K562 (cell line): Measurements from ENCODE around the gene ADAMTS14. TPM values are rescaled to one million over a fixed set of nuclear protein-coding genes. Genes with fewer than 3 reads are reported as not detected.

ENCODE experiments used
- ARID1B ChIP-seq: fragments of 450-650 bp; IDR thresholded peaks from 2 replicates; pipeline ENCODE4 v1.6.1; 2016; ENCODE audit warnings: antibody characterized with exemption, mild to moderate bottlenecking, inconsistent platforms
- CREM ChIP-seq: IDR thresholded peaks from 2 replicates; pipeline ENCODE4 v1.6.1; 2014; ENCODE audit warnings: antibody characterized with exemption, low read depth
- CXXC5 ChIP-seq: fragments of 250-450 bp; sonication (Bioruptor Pico); IDR thresholded peaks from 2 replicates; pipeline ENCODE4 v1.8.0; 2022; ENCODE audit warnings: inconsistent platforms, mild to moderate bottlenecking, moderate library complexity
- EHMT2 ChIP-seq: fragments of 450-650 bp; IDR thresholded peaks from 2 replicates; pipeline ENCODE4 v1.6.1; 2018; ENCODE audit warnings: antibody characterized with exemption
- EP300 ChIP-seq: IDR thresholded peaks from 2 replicates; pipeline ENCODE4 v1.6.1; 2012; ENCODE audit warnings: low read length, improper control_type of control experiment
- FOS ChIP-seq: IDR thresholded peaks from 3 replicates; pipeline ENCODE4 v1.6.1; 2011; ENCODE audit not compliant: insufficient read length; ENCODE audit errors: extremely low read depth
- GATAD2A ChIP-seq: fragments of 450-650 bp; IDR thresholded peaks from 2 replicates; pipeline ENCODE4 v1.6.1; 2017
- HDAC3 ChIP-seq: fragments of 450-650 bp; IDR thresholded peaks from 2 replicates; pipeline ENCODE4 v1.6.1; 2018; ENCODE audit warnings: borderline replicate concordance, mild to moderate bottlenecking, moderate library complexity; ENCODE audit not compliant: partially characterized antibody
- HDAC8 ChIP-seq: fragments of 450-650 bp; IDR thresholded peaks from 2 replicates; pipeline ENCODE4 v1.6.1; 2016; ENCODE audit warnings: mild to moderate bottlenecking, missing genetic modification characterization, moderate library complexity, missing compliant biosample characterization
- KLF13 ChIP-seq: fragments of 450-650 bp; IDR thresholded peaks from 2 replicates; pipeline ENCODE4 v1.6.1; 2016; ENCODE audit warnings: missing genetic modification characterization, low read depth, mild to moderate bottlenecking, missing compliant biosample characterization, moderate library complexity, borderline replicate concordance
- KLF6 ChIP-seq: fragments of 250-450 bp; sonication (Bioruptor Pico); IDR thresholded peaks from 2 replicates; pipeline ENCODE4 v1.4.0; 2020; ENCODE audit warnings: mild to moderate bottlenecking, moderate library complexity, borderline replicate concordance
- LEF1 ChIP-seq: fragments of 450-650 bp; IDR thresholded peaks from 2 replicates; pipeline ENCODE4 v1.6.1; 2016; ENCODE audit warnings: mild to moderate bottlenecking
- MEIS2 ChIP-seq: fragments of 450-650 bp; IDR thresholded peaks from 2 replicates; pipeline ENCODE4 v1.6.1; 2014; ENCODE audit warnings: mild to moderate bottlenecking; ENCODE audit not compliant: partially characterized antibody
- MYC ChIP-seq, 2 experiments: fragments of 250-450 bp in 1 of 2; sonication (Bioruptor Pico) in 1 of 2; IDR thresholded peaks; 2 replicates each; pipeline versions ENCODE4 v1.5.1 to v1.6.1; 2012 to 2021; ENCODE audit warnings: low read depth in 2 of 2, borderline replicate concordance in 1 of 2, improper control_type of control experiment in 1 of 2, low read length in 1 of 2, mild to moderate bottlenecking in 1 of 2, moderate library complexity in 1 of 2
- MYNN ChIP-seq, 2 experiments: sonication (generic); formaldehyde crosslinking in 1 of 2; IDR thresholded peaks; 2 replicates each; pipeline versions ENCODE4 v1.5.0 to v1.6.1; 2016 to 2020; ENCODE audit warnings: antibody characterized with exemption in 1 of 2, missing genetic modification reagents in 1 of 2
- NCOA4 ChIP-seq: fragments of 450-650 bp; IDR thresholded peaks from 2 replicates; pipeline ENCODE4 v1.6.1; 2018; ENCODE audit warnings: mild to moderate bottlenecking; ENCODE audit not compliant: partially characterized antibody
- NCOR1 ChIP-seq: fragments of 450-650 bp; IDR thresholded peaks from 2 replicates; pipeline ENCODE4 v1.6.1; 2016; ENCODE audit warnings: mild to moderate bottlenecking, moderate library complexity
- NEUROD1 ChIP-seq: fragments of 150-350 bp; IDR thresholded peaks from 2 replicates; pipeline ENCODE4 v1.6.1; 2014; ENCODE audit warnings: borderline replicate concordance, low read length, low read depth; ENCODE audit not compliant: partially characterized antibody
- OTX1 ChIP-seq: fragments of 450-650 bp; formaldehyde crosslinking; IDR thresholded peaks from 2 replicates; pipeline ENCODE4 v1.4.0; 2022; ENCODE audit warnings: mild to moderate bottlenecking
- POU5F1 ChIP-seq: fragments of 150-350 bp; IDR thresholded peaks from 2 replicates; pipeline ENCODE4 v1.6.1; 2014; ENCODE audit warnings: borderline replicate concordance, low read length, low read depth, mild to moderate bottlenecking; ENCODE audit not compliant: partially characterized antibody
- SIN3A ChIP-seq, 2 experiments: fragments of 150-350 bp in 1 of 2; IDR thresholded peaks; 2 replicates each; pipeline ENCODE4 v1.6.1; 2011 to 2016; ENCODE audit warnings: borderline replicate concordance in 2 of 2, low read depth in 2 of 2, low read length in 2 of 2, mild to moderate bottlenecking in 2 of 2, moderate library complexity in 2 of 2; ENCODE audit not compliant: control insufficient read depth in 1 of 2
- SNRNP70 ChIP-seq: fragments of 200-400 bp; formaldehyde crosslinking; optimal IDR thresholded peaks from 2 replicates; pipeline ENCODE3; 2017; ENCODE audit warnings: low read depth, low read length
- TEAD2 ChIP-seq: fragments of 450-650 bp; IDR thresholded peaks from 2 replicates; pipeline ENCODE4 v1.6.1; 2016; ENCODE audit warnings: missing genetic modification characterization, control low read depth, missing compliant biosample characterization
- ZBED1 ChIP-seq: IDR thresholded peaks from 2 replicates; pipeline ENCODE4 v1.6.1; 2014
- ZNF140 ChIP-seq: fragments of 250-450 bp; sonication (Bioruptor Pico); IDR thresholded peaks from 2 replicates; pipeline ENCODE4 v1.8.0; 2021; ENCODE audit warnings: moderate library complexity, mild to moderate bottlenecking, inconsistent platforms
- ZNF165 ChIP-seq: fragments of 250-450 bp; sonication (Bioruptor Pico); IDR thresholded peaks from 2 replicates; pipeline ENCODE4 v1.4.0; 2020; ENCODE audit warnings: borderline replicate concordance
- ZNF197 ChIP-seq: fragments of 200-800 bp; sonication (Bioruptor generic); IDR thresholded peaks from 2 replicates; pipeline ENCODE4 v1.6.1; 2016; ENCODE audit warnings: low read depth, missing genetic modification characterization, missing compliant biosample characterization
- ZNF23 ChIP-seq: fragments of 250-450 bp; sonication (Bioruptor Pico); IDR thresholded peaks from 2 replicates; pipeline ENCODE4 v1.4.0; 2020; ENCODE audit warnings: mild to moderate bottlenecking
- ZNF444 ChIP-seq: fragments of 250-450 bp; sonication (Bioruptor Pico); IDR thresholded peaks from 2 replicates; pipeline ENCODE4 v1.4.0; 2020; ENCODE audit warnings: mild to moderate bottlenecking, moderate library complexity
- ZNF76 ChIP-seq: fragments of 250-450 bp; sonication (Bioruptor Pico); IDR thresholded peaks from 2 replicates; pipeline ENCODE4 v1.4.0; 2020; ENCODE audit warnings: mild to moderate bottlenecking, moderate library complexity, borderline replicate concordance
- polyA plus RNA-seq, 8 experiments: library from polyadenylated mRNA; depleted of rRNA in 4 of 8; stranded (reverse) in 5 of 8; unstranded in 3 of 8; fragments of >200 nt; fragmentation: Nextera tagmentation in 2 of 8; fragmentation: Illumina TruSeq in 1 of 8; extraction: Ambion mirVana in 2 of 8; extraction: Trizol in 1 of 8; gene quantifications; 2 replicates each; pipeline versions ENCODE4 v1.2.1 to v1.2.3, GENCODE V29; 2011 to 2014; ENCODE audit warnings: inconsistent platforms in 1 of 8, missing spikeins in 1 of 8
- total RNA-seq, 7 experiments: library from RNA; depleted of rRNA in 6 of 7; stranded (reverse); fragments of >200 nt in 6 of 7; fragmentation: Illumina TruSeq in 2 of 7; extraction: Trizol in 2 of 7; gene quantifications; 2 replicates each; pipeline versions ENCODE4 v1.2.1 to v1.2.3, GENCODE V29; 2011 to 2021; ENCODE audit warnings: low replicate concordance in 1 of 7
- TF ChIP-seq, protein P1 (sequence below): fragments of 250-450 bp; sonication (Bioruptor Pico); IDR thresholded peaks from 2 replicates; pipeline ENCODE4 v1.8.0; 2021; ENCODE audit warnings: borderline replicate concordance, mild to moderate bottlenecking, moderate library complexity; ENCODE audit not compliant: poor library complexity, severe bottlenecking

Gene ADAMTS14
- total and polyA plus RNA-seq, 9 of the 15 experiments (the other 6 are each of a cell fraction or from before 2014, with no cell fraction given): 0.04 to 37.4 (median 15.9) TPM

DNA sequence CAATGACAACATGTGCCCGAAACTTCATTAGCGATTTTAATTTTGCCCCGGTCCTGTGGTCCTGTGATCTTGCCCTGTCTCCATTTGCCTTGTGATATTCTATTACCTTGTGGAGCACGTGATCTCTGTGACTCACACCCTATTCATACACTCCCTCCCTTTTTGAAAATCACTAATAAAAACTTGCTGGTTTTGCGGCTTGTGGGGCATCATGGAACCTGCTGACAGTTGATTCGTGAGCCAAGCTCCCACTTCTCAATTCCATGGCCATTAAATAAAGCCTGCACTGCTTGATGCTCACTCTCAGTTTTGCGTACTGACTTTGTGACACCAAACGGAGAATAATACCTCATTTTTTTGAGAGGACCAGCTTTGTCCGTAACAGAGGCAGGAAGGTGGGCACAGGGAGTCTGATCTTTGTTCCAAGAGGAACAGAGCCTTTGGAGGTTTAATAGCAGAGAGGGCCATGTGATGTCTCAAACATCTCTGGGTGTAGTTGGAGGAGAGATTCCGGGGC lies 3.8 kb upstream of the ADAMTS14 start (continued):
- TF ChIP-seq CXXC5: peak; percentile 63
- no peak for TF ChIP-seq ZNF23
- peak; percentile 45 for TF ChIP-seq MEIS2
- TF ChIP-seq NCOR1: no peak
- no peak for TF ChIP-seq ZBED1
- 0 out of 2 replicates have a peak, but pooled peaks have one; percentile 44 for TF ChIP-seq TEAD2 (tag)
- no peak for TF ChIP-seq KLF13 (tag)
- TF ChIP-seq ZNF444 (CRISPR knock-in tag): no peak
- TF ChIP-seq NCOA4: no peak
- peak; percentile 11 for TF ChIP-seq NEUROD1
- TF ChIP-seq KLF6 (CRISPR knock-in tag): 0 out of 2 replicates have a peak, but pooled peaks have one; percentile 69
- TF ChIP-seq ZNF140: no peak
- TF ChIP-seq OTX1 (CRISPR knock-in tag): peak; percentile 73; the same call in 1 of the 2 replicates
- no peak for TF ChIP-seq HDAC3
- TF ChIP-seq, protein P1, sequence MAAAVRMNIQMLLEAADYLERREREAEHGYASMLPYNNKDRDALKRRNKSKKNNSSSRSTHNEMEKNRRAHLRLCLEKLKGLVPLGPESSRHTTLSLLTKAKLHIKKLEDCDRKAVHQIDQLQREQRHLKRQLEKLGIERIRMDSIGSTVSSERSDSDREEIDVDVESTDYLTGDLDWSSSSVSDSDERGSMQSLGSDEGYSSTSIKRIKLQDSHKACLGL (CRISPR knock-in tag): no peak
- peak; percentile 48; the same call in 1 of the 2 replicates for TF ChIP-seq EHMT2
- no peak for TF ChIP-seq SIN3A (IDR thresholded peaks at IDR 0.05; ENCODE audit: borderline replicate concordance in 2 of 2, control insufficient read depth in 1 of 2, low read depth in 2 of 2, low read length in 2 of 2)
- TF ChIP-seq FOS: peak; percentile 38
- TF ChIP-seq ZNF165 (CRISPR knock-in tag): peak; percentile 81; the same call in 1 of the 2 replicates
- TF ChIP-seq MYNN (IDR thresholded peaks at IDR 0.05): no peak
- no peak for TF ChIP-seq MYNN (CRISPR knock-in tag; IDR thresholded peaks at IDR 0.05)
- peak; percentile 20; the same call in 1 of the 2 replicates for TF ChIP-seq HDAC8
- TF ChIP-seq ZNF76: 0 out of 2 replicates have a peak, but pooled peaks have one; percentile 30
- TF ChIP-seq MYC (IDR thresholded peaks at IDR 0.05; ENCODE audit: low read depth, low read length): 0 out of 2 replicates have a peak, but pooled peaks have one; percentile 29
- TF ChIP-seq MYC (CRISPR knock-in tag; IDR thresholded peaks at IDR 0.05; ENCODE audit: borderline replicate concordance, low read depth): peak; percentile 83; the same call in 1 of the 2 replicates
- TF ChIP-seq ZNF197 (CRISPR knock-in tag): peak; percentile 29; the same call in 1 of the 2 replicates
- no peak for TF ChIP-seq POU5F1
- peak; percentile 56 for TF ChIP-seq ARID1B
- no peak for TF ChIP-seq SNRNP70
- no peak; the same call in 1 of the 2 replicates for TF ChIP-seq CREM
- no peak; the same call in 1 of the 2 replicates for TF ChIP-seq GATAD2A
- peak; percentile 60 for TF ChIP-seq EP300
- 0 out of 2 replicates have a peak, but pooled peaks have one; percentile 61 for TF ChIP-seq LEF1
